NCI-H187 (cell line): Measurements from ENCODE around the gene HAVCR1.
"Not testable (repeated sequence)": the region's sequence is repeated elsewhere in the genome, so short reads cannot be mapped to it uniquely, and the experiment has no call there.

Experiments
- DNase-seq, 2 experiments: peaks; one replicate each; lab custom pipeline; 2025; lab: John Stamatoyannopoulos, UW

The HAVCR1 gene

GRCh38 chr5:157049605-157050004, 9.3 kb downstream of the HAVCR1 start:
- no peak for DNase-seq

- DNase-seq: no peak
These were observed 11.0 kb downstream of the HAVCR1 start for GRCh38 chr5:157047898-157048297.

GRCh38 chr5:157047016-157047415, 11.9 kb downstream of the HAVCR1 start:
- DNase-seq: not testable (repeated sequence)

GRCh38 chr5:157046041-157046440, 12.9 kb downstream of the HAVCR1 start:
- DNase-seq: no peak

GRCh38 chr5:157045601-157046000, 13.3 kb downstream of the HAVCR1 start:
- no peak for DNase-seq

GRCh38 chr5:157038568-157039187, 20.2 kb downstream of the HAVCR1 start:
- no peak for DNase-seq

GRCh38 chr5:157034106-157035072, 24.5 kb downstream of the HAVCR1 start:
- not testable (repeated sequence) for DNase-seq

GRCh38 chr5:157033071-157033583, 25.8 kb downstream of the HAVCR1 start:
- no peak for DNase-seq

DNA sequence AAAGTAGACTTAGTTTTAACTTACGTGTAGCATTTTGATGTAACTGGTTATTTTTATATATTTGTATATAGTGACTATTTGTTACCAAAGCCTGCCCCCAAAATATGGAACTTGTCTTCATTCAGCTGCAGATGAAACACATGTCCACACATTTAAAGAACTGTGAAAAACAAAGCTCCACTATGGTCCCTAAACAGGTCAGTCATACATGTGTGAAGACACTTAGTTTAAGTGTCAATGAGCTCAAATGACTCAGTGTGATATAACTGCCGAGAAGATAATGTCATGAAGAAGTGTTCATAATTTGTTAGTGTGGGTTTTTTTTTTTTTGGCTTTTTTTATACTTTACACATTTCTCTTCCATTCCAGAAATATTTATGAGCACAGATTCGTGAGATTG, 28.2 kb downstream of the HAVCR1 start:
- DNase-seq: no peak

DNA sequence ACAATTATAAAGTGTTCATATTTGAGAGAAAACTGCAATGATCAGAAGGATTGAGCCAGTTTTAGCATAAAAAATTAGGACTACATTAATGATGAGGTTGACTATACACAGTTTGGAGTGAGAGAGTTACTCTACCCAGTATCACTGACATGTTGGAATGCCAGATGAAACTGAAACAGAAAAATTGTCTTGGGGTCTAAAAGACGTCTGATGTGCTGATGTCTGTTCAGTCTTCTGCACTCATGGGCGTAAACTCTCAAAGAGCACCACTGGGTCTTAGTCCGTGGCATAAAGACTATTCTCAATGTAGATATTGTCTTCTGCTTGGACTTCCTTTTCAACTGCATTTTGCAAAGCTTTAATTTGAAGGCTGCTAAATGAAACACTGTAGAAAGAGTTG, 29.5 kb downstream of the HAVCR1 start:
- DNase-seq: no peak

DNA sequence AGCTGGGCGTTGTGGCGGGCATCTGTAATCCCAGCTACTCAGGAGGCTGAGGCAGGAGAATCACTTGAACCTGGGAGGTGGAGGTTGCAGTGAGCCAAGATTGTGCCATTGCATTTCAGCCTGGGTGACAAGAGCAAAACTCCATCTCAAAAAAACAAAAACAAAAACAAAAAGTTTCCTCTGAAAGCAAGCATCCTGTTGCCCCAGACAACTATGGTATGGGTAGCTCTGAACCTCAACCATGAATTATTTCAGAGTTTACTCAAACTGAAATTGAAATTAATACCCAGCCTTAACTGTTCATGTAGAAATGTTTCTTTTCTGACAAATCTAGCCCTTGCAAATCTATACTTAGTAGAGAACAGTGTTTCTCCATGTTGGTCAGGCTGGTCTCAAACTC, 31.3 kb downstream of the HAVCR1 start:
- not testable (repeated sequence) for DNase-seq

DNA sequence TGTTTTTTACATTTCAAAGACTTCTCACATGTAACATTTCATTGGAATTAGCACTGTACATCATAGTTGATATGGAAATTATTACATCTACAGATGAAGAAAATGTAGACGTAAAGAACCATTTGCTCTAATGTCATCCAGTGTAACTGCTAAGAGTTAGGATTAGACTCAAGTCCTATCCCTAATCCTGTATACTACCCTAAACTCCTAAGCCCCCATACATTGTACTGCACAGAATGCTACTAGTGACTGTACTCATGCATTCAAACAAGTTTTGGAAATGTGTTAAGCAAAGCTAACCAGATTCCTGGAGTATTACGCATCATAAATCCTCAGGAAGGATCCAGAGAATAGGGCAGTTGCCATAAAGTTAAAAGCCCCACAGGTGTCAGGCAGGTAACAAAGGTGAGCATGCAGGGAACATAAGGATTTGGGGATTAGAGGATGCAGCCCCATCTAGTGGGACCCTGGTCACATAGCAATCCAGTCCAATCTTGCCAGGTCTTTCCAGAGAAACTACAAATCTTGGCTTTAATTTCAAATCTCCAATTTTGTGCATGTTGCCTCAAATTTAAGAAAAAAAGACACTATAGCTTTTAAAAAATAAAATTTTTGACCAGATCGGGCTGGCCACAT, 32.0 kb downstream of the HAVCR1 start:
- peak; percentile 13 to 16 for DNase-seq

DNA sequence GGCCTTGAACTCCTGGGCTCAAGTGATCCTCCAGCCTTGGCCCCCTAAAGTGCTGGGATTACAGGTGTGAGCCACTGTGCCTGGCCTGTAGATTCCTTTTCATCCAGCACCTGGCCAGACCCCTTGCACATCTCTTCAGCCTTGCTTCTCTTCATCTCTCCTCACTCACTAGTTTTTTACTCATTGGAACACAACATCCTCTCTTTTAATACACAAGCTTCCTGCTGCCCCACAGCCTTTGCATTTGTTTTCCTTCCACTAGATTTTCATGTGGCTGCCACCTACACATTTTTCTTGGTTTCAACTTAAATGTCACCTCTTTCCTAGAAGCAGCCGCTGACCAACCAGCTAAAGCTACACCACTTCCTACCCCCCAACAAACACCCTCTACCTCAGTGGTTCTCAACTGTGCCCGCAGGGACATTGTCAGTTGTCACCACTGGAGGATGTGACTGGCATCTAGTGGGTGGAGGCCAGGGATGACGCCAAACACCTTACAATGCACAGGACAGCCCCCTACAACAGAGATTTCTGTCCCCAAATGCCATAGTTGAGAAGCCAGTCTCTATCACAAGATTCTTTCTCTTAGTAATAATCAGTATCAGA, 33.7 kb downstream of the HAVCR1 start:
- DNase-seq: no peak

GRCh38 chr5:157024208-157024959, 34.5 kb downstream of the HAVCR1 start:
- no peak for DNase-seq

GRCh38 chr5:157022024-157022423, 36.9 kb downstream of the HAVCR1 start:
- no peak for DNase-seq

DNA sequence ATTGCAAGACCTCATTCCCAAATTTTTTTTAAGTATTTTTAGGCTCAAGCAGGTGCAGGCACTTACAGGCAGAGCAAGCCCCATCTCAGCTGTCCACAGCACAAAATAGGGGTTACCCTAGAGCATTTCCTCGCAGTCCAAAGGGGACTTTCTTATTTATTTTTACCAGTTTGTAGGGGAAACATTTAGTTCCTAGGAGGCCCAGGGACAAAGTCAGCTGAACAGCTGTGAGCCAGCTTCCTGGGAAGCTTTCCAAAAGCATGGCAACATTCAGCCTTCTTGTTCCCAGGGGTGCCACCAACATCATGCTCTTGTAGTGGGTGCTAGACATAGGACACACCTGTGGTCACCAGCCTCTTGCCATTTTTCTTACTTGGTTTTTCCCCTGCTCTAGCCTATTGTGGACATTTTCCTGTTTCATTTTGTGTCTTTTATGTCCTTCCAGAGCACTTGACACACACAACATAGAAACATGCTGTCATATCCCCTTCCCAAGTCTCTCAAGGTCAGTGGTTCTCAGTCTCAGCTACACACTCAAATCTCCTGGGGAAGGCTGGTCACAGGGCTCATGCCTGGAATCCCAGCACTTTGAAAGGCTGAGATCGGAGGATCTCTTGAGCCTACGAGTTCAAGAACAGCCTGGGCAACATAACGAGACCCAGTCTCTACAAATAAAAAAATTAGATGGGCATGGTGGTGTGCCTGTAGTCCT, 38.2 kb downstream of the HAVCR1 start:
- DNase-seq: no peak

GRCh38 chr5:157020002-157020401, 38.9 kb downstream of the HAVCR1 start:
- no peak for DNase-seq

DNA sequence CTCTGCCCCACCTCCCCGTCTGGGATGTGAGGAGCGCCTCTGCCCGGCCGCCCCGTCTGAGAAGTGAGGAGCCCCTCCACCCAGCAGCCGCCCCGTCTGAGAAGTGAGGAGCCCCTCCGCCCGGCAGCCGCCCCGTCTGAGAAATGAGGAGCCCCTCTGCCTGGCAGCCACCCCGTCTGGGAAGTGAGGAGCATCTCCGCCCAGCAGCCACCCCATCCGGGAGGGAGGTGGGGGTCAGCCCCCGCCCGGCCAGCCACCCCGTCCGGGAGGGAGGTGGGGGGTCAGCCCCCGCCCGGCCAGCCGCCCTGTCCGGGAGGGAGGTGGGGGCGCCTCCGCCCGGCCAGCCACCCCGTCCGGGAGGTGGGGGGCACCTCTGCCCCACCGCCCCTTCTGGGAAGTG, 44.8 kb downstream of the HAVCR1 start:
- not testable (repeated sequence) for DNase-seq

- DNase-seq: no peak
These were observed 52.7 kb downstream of the HAVCR1 start for GRCh38 chr5:157006262-157006661.

- no peak for DNase-seq
These were observed 53.9 kb downstream of the HAVCR1 start for GRCh38 chr5:157004893-157005551.
